D721Med (cell line): Measurements from ENCODE around the gene MAP4K4.

Experiments
- DNase-seq: peaks from one replicate; pipeline ENCODE4 v3.0.0; 2011; ENCODE audit warnings: low spot score; ENCODE audit not compliant: insufficient read length
- FAIRE-seq: peaks from 2 replicates; lab custom pipeline; 2011; peaks lifted over from hg19 to GRCh38; lab: Jason Lieb, UNC
- CTCF ChIP-seq: IDR thresholded peaks from 2 replicates; pipeline ENCODE4 v1.5.1; 2012; ENCODE audit warnings: mild to moderate bottlenecking, control low read depth; ENCODE audit not compliant: insufficient read depth; ENCODE audit errors: missing control alignments

The MAP4K4 gene

GRCh38 chr2:101679801-101680487 lies 17.6 kb upstream of the MAP4K4 start:
- FAIRE-seq (no peak), DNase-seq (no peak)
- TF ChIP-seq CTCF, result no peak

- FAIRE-seq, result no peak
- DNase-seq, result no peak
- TF ChIP-seq CTCF, result no peak
Measured at GRCh38 chr2:101682311-101682710, 15.2 kb upstream of the MAP4K4 start.

GRCh38 chr2:101684313-101684712 lies 13.2 kb upstream of the MAP4K4 start:
- DNase-seq (no peak), FAIRE-seq (no peak)
- no peak for TF ChIP-seq CTCF

- TF ChIP-seq CTCF, result no peak
- FAIRE-seq (no peak), DNase-seq (no peak)
Measured at GRCh38 chr2:101688261-101688660, 9.2 kb upstream of the MAP4K4 start.

GRCh38 chr2:101689114-101689825 lies 8.2 kb upstream of the MAP4K4 start:
- no peak for DNase-seq
- FAIRE-seq, result no peak
- no peak for TF ChIP-seq CTCF

GRCh38 chr2:101690547-101691152 lies 6.9 kb upstream of the MAP4K4 start:
- no peak for TF ChIP-seq CTCF
- FAIRE-seq (no peak), DNase-seq (no peak)
